ENCODE data around the gene SMYD3.

The SMYD3 gene

DNA sequence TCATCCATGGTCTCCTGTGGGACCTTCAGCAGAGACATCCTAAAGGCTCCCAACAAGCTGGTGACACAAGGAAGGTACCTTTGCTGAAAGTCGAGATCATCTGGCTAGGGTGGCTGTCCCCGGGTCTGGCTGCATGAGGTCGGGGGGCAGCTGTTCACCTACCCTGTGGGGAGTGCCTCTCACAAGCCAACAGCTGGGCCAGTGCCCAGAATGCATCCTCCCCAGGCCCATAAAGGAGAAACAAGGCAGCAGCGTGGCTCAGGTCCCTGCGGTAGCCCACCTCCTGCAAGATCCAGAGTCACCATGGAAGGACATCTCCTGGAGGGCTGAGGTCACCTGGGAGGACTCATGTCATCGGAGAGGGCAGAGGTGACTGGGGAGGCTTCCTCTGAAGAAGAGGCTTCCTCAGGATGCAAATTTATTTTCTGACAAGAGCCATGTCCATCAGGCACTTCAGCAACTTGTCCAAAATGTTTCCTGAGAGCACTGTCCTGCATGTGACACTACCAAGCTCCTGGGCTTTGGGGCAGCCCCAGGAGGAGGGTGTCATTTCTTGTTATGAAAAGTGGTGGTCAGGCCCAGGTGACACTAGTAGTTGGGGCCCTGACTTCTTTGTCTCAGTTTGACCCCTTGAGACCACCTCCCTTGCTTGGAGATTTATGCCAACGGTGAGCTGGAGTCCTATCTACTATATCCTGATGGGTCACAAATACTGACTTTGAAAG is 6.7 kb upstream of the SMYD3 start:
- no peak for DNase-seq

DNA sequence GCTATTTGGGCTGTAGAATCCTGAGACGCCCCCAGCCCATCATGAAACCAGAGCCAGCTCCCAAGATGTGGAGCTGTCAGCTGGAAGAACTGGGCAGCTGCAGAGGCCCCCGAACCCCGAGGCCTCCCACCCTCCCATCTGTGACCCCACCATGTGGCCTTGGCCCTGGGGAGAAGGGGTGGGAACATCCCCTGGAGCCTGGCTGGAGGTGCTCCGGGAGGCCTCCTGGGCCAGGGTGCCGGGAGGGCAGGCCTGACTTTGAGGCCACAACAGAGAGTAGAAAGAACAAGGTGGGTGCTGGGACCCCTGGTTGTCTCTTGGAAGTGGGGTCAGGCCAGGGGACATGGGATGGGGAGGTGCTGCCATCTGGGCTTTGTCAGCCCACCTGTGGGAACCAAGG is 6.0 kb upstream of the SMYD3 start:
- no peak for DNase-seq

DNA sequence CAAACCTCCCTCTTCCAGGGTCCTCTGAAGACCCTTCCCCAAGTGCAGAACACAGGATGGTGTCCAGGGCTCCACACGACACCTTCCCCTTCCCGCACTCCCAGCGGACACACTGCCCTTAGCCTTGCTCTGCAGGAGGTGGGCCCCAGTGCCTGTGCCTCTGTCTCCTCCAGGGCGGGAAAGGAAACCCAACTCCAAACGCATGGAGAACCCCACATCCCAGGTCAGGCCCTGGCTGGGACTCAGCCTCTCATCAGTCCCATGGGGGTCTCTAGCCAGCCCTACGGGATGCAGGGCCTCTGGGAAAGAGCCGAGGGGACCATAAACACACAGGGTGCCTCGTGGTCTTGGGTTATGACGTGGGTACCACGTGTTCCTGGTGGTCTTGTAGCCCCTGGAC is 5.6 kb upstream of the SMYD3 start:
- DNase-seq: no peak

DNA sequence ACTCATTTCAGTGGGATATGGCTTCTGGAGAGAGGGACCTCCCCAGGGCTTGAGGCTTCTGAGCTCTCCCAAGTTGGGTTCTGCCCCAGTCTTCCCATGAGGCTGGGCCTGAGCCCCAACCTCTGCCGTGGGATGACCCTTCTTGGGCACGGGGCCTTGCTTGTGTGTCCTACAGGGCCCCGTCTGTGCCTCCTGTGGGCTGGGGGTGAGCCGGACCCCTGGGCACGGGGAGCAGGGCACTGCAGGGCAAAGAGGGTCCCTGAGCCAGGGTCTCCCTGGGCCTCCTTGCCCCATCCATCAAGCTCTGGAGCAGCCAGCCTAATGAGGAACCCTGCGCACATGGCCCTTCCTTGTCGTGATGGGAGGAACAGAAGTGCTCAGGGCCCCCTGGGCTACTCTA is 5.2 kb upstream of the SMYD3 start:
- DNase-seq: no peak

DNA sequence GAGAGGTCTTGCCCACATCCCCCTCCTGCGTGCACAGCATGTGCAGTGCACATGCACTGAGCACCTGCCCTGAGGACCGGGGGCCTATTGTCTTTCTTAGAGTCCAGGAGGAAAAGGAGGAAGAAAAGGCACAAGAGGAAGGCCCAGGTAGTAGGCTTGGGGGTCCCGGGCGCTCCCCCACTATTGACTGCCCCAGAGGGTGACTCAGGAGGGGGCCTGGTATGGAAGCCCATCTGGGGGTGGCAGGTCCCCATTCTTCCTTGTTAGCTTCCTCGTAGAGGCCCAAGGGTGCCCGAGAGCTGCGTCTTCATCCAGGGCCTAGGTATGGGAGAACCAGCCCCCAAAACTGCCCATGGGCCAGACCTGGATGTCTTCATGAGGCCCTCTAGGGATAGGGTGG is 4.1 kb upstream of the SMYD3 start:
- no peak for DNase-seq

DNA sequence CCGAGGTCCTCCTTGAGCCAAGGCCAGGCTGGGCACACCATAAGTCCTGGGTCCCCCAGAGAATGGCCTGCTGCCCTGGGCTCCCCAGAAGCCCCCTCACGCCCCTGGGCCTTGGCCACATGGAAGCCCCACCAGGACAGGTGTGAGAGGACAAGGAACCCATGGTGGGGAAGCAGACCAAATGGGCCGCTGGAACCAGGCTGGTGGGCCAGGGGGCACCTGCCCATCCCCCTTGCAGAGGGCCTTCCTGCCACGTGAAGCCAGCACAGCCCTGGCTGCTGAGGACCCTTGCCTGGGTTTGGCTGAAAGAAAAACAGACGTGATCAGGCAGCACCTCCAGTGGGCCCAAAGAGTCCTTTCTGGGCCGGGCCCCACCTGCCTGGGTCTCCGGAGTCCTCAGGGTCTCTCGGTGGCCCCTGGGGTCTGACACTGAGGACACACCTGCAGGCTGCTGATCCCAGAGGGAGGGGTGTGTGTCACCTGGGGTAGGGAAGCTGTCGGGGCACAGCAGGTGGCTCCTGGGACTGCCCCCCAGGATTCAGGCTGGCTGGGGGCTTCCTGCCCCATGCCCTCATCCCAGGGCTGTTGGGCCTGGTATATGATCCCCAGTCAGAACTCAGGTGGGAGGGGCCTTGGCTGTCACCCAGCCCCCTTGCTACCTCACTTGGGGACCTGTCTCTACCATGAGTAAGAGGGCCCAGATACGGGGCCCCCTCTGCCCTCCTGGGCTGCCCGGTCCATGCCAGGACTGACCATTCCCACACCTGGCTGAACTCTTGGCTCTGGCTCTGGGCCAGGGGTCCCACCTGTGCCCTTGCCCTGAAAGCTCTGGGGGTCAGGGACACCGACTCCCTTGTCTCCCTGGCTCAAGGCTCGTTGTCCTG is 3.3 kb upstream of the SMYD3 start:
- DNase-seq: peak; percentile 41

DNA sequence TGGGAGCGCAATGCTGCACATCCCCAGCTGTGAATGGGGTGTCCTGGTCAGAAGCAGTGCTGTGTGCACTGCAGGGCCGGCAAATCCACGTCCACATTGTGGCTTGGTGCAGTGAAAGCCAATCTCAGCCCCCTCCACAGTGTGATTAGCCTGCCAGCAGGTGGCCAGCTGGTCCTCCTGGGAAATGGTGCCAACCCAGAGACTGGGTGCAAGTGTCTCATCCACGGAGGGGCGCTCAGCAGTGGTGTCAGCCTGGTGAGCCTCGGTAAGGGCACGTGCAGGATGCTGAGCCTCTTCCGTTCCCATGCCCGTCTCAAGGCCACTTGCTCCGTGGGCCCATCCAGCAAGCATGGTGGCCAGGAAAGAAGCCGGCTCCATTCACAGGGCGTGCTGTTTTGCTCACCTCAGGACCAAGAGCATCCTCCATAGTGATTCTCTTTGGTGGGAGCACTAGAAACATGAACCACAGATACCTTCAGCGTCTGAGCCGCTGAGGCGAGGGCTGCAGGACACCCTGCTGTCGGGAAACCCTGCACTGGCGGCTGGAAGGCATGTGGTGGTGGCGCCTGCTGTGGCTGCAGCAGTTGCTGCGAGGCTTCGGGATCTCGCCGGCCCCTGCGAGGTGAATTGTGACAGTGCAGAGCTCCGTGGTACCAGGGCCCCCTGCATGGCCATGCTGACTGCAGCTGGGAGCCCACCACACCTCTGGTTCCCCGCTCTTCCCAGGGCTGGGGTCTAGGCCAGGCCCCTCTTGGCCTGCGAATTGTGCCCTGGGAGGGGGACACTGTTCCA is 2.0 kb upstream of the SMYD3 start:
- DNase-seq: peak; percentile 50

DNA sequence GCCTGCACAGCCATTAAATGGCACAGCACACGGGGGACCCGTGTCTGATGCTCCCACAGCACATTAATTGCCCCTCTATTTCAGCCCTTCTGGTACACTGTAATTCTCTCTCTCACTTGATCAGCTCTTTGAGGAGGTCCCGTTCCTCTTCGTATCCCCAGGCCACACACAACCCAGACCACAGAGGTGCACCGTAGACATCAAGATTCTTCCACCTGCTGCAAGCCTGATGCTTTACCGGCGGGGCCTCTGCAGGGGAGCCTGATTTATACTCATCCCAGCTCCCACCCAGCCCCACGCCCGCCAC is 759 bp downstream of the SMYD3 start:
- peak; percentile 57 for DNase-seq

DNA sequence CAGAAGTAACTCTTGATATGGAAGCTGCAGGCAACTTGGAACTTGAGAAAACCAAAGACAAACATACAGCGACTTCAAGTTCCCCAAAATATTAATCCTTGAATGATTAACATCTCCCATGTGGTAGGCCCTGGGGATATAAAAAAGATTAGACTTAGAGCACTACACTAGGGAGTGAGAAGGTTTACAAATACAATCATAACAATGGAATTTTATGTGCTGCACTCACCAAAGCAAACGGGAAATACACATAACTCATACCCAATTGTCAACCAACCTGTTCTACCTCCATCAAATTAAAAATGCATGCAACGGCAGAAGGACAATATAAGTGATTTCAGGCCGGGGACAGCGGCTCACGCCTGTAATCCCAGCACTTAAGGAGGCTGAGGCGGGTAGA is 3.7 kb downstream of the SMYD3 start:
- no peak for DNase-seq

DNA sequence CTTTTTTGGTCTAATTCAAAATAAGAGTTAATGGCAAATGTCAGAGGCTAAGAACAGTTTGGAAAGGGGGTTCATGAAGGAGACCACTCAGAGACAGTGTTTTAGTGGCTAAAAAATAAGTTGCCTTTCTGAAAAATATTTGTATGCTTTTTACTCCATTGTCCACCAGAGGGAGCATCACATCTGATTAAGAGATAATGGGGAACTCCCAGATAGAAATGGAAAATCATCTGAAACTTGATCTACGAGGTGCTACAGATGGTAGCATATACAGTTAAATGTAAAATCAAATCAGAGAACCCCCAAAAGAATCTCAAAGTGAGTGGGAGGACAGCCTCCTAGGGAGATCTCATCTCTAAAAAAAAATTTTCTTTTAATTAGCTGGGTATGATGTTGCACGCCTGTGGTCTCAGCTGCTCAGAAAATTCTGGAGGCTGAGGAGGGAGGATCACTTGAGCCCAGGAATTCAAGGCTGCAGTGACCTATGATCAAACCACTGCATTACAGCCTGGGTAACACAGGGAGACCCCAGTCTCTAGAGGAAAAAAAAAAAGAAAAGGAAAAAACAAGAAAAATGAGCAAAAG is 9.7 kb downstream of the SMYD3 start:
- DNase-seq: no peak

DNA sequence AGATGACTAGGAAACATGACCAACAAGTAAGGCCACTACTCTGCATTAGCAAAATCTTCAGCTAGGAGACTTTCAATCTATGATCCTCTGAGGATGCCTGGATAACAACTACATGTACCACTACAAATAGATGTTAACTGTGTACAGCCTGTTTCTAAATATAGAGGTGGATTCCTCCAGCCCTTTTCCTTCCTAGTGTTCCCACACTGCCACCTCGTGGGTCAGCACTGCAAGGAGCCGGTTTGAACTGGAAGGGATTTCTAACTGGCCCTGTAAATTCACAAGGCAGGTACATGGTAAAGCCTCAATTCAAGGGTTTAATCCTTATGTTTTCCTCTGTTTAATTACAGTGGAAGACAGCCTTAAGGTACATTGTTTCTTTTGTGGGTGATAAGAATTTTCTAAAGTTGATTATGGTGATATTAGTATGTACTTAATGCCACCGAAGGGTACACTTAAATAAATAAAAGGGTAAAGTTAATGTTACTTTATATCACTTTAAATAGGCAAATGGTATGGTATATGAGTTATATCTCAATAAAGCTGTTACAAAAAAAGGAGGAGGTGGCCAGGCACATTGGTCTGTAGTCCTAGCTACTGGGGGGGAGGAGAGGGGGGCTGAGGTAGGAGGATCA is 14.4 kb downstream of the SMYD3 start:
- peak; percentile 86 for DNase-seq

DNA sequence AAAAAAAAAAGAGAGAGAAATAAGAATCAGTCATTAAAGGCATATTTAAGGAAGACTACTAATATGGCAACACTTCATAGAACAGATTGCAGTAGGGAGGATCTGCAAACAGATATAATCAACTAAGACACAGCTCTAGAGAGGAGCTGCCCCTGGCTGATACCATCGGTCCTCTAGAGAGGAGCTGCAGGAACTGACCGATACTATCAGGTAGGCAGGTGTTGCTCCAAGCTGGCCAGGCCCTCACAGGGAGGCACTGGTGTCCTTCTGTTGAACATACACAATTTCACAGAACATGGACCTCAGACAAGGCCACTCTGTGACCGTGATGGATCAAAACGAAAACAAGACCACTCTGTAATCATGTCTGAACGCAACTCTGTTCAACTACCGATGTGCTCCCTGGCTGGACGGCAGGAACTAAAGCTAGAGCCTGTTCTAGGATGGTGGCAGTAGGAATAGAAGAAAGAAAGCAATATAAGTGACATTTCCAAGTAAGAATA is 15.5 kb downstream of the SMYD3 start:
- DNase-seq: no peak

DNA sequence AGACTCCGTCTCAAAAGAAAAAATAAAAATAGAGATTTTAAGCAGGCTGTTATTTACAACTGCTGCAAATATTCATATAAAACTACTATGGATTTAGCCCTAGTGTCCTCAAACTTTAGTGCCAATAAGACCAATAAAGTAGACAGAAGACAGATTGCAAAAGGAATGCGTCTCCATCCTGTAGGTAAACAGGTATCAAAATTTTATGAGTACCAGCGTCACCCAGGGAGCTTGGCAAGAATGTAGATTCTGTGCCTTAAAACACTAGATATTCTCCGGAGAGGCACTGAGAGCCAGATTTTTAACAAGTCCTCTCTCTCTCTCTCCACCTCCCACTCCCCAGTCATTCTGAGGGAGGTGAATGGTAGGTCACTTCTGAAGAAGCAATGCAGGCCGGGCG is 18.4 kb downstream of the SMYD3 start:
- no peak for DNase-seq

DNA sequence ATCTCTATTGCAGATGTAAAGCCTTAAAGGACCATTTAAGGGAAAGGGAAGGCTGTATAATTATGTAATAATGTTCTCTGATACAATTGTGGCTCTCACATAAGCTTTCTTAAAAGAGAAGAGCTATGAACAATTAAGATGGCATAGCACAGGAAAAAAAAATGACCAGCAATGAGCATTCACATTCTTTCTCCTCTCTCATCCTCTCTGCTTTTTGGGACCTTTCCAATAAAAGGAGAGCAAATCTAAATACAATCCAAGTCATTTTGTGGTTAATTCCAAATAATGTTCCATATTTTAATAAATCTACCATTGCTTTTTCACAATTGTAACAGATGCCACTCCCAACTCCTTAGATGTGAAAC is 23.5 kb downstream of the SMYD3 start:
- DNase-seq: no peak

DNA sequence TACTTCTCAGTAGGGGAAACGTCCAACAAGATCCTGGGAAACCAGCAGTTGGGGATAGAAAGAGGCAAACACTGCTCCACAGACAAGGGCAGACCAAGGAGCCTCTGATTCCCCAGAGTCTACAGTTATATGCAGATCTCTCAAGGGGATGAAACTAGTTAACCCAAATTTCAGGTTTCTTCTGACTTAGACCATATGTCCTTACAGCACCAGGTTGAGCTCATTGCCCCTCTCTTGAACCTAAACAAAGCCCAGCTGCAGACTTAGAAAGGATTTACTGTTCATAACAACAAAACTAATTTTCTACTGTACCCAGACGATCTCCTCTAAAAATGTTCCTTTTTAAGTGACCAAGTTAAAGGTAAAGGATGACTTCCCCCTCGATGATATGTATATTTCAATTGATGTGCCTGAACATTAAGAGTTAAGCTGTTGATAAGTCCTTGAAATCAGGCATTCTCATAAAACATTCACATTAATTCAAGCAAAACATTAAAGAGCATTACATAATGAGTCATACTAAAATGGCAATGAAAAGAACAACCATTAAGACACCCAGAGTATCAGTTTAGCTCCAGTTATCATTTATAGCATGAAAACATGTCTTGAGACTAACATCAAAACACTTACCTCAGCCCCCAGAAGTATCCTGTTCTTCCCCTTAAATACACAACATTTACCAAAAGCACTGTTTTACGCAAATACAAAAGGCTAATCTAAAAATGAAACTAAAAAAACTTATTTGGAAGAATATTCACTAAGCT is 24.1 kb downstream of the SMYD3 start:
- DNase-seq: no peak

DNA sequence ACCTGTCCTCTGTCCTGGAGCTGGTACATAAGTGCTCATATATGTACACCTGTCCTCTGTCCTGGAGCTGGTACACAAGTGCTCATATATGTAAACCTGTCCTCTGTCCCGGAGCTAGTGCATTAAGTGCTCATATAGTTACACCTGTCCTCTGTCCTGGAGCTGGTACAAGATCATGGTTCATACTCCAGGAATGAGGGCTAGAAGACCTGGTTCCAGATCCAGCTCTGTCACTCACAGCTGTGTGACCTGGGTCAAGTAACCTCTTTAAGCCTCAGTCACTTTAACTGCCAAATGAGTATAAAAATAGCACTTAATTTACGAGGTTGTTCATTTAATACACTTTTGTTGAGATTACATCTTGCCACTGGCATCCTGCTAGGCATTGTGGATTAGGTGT is 28.0 kb downstream of the SMYD3 start:
- no peak for DNase-seq

DNA sequence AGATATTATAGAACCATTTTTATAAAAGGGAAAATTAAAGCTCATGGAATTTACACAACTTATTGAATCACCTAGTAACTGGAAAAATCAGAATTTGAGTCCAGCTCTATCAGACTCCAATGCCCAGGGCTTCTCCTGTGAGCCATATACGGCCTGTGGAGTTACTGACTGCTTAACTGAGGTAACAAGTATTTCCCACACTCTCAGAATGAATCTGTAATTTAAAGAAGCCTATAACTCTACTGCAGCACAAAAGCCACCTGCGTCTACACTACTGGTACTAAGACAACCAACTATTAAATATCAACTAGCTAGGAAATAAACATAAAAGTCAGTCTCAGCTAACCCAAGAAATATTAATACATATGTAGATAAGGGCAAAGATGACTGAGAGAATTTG is 29.4 kb downstream of the SMYD3 start:
- DNase-seq: no peak

DNA sequence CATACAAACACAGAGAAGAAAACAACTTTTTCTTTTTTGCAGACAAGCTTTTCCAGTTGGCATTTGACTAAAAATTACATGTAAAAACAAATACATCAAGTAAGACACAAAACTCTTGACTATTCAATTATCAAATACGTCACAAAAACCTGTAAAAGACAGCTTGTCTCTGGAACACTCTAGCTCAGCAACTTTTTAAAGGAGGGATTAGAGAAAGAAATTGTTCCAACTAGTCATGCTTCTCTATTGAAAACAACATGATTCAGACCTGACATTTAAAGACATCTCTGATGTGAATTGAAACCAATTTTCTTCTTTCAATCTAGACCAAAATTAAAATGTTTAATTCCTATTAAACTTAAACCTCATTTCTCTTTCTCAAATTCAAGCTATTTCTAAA is 30.3 kb downstream of the SMYD3 start:
- DNase-seq: no peak

DNA sequence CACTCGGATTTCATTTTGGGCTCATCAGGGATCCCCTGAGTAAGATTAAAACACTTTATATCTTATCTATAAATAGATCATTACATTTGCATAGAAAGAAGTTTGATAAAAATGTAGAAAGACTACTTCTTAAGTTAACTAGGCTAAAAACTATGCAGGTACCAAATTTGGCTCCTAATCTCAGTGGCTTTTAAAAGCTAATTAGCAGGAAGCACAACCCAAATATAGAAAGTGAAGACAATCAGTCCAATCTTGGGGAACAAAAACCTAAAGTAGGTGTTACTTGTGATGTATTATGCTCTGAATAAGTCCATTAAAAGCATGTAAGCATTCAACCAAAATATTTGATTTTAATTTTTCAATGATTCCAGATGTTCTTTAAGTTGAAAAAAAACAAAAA is 35.4 kb downstream of the SMYD3 start:
- no peak for DNase-seq

DNA sequence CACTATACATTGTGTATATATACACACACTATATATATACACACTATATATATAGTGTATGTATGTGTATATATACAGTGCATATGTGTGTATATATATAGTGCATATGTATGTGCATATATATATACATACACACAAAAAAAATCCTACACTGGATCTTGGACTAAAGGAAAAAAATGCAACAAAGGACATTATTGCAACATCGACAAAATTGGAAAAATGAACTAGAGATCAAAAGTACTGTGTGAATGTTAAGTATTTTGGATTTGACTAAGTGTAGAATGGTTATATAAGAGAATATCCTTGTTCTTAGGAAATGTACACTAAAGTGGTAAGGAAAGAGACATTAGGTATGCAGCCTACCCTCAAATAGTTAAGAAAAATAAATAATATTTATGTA is 36.5 kb downstream of the SMYD3 start:
- DNase-seq: no peak

DNA sequence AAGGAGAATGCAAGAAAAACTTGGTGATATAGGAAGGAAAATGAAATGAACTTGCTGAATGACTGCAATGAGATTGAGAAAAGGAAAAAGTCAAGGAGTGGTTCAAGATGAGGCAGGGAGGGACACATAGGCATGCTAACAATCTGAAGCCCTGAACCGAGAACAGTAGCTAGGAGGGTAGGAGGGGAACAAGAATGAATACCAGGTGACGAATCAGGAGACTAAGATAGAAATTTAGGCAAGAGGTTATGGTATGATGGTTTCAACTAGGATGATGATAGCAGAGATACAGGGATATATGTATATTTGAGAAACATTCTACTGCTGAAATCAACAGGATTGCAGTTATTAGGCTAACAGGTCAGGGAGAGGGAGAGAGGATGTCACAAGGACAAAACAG is 44.1 kb downstream of the SMYD3 start:
- no peak for DNase-seq

DNA sequence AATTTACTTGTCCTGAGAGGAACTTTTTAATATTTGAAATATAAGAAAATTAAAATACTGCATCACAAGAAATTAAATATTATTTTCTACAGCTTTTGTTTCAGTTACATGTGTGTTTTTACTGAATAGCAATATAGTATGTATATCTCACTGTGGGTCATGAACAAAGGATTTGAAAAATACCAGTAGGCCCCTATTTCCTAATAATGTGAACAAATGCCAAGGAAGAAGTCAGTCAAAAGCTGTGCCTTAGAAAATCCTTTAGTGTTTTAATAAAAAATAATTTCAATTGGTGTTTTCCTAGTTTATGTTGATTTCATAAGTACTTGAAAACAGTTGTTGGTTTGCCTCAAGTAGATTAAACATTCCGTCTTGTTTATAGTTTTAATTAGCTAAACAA is 46.7 kb downstream of the SMYD3 start:
- DNase-seq: no peak

Measured in islet precursor cell (in vitro differentiated cells).